OCI-LY1 (cell line): Measurements from ENCODE around the gene MIB2.

ENCODE experiments used
- H2AFZ ChIP-seq: fragments of 200-600 bp; sonication (generic), shearing (Covaris generic); 2 replicates; pipeline ENCODE4 v1.6.0; 2014; ENCODE audit warnings: antibody characterized with exemption, mild to moderate bottlenecking, low read length
- H3F3A ChIP-seq: fragments of 200-600 bp; sonication (generic), shearing (Covaris generic); 2 replicates; pipeline ENCODE4 v1.6.0; 2014; ENCODE audit warnings: mild to moderate bottlenecking, antibody characterized with exemption, low read length, moderate library complexity; ENCODE audit not compliant: insufficient read depth
- H3K27ac ChIP-seq: fragments of 200-600 bp; sonication (generic); 2 replicates; pipeline ENCODE4 v1.5.1; 2014; ENCODE audit warnings: low read length, mixed run types, mild to moderate bottlenecking, low read depth; ENCODE audit not compliant: poor library complexity, severe bottlenecking
- H3K27me3 ChIP-seq: fragments of 200-600 bp; sonication (generic); 2 replicates; pipeline ENCODE4 v1.6.0; 2014; ENCODE audit warnings: antibody characterized with exemption, mild to moderate bottlenecking, low read length, moderate library complexity; ENCODE audit not compliant: insufficient read depth
- H3K36me3 ChIP-seq: fragments of 200-600 bp; sonication (generic); 2 replicates; pipeline ENCODE4 v1.6.1; 2014; ENCODE audit warnings: mild to moderate bottlenecking, antibody characterized with exemption, low read length, moderate library complexity, mixed read lengths; ENCODE audit not compliant: insufficient read depth
- H3K4me1 ChIP-seq: fragments of 200-600 bp; sonication (generic); 2 replicates; pipeline ENCODE4 v1.5.1; 2014; ENCODE audit warnings: mild to moderate bottlenecking, low read length, moderate library complexity; ENCODE audit not compliant: insufficient read depth, severe bottlenecking
- H3K4me2 ChIP-seq: fragments of 200-600 bp; sonication (generic), shearing (Covaris generic); 2 replicates; pipeline ENCODE4 v1.6.1; 2014; ENCODE audit warnings: low read length
- H3K4me3 ChIP-seq: fragments of 200-600 bp; sonication (generic); 2 replicates; pipeline ENCODE4 v1.5.1; 2014; ENCODE audit warnings: low read length, low read depth, mild to moderate bottlenecking, mixed read lengths; ENCODE audit not compliant: poor library complexity, severe bottlenecking
- H3K79me2 ChIP-seq: fragments of 200-600 bp; shearing (Covaris generic); 2 replicates; pipeline ENCODE4 v1.6.1; 2016; ENCODE audit warnings: mixed run types, low read length, mixed read lengths; ENCODE audit not compliant: insufficient read depth
- H3K9ac ChIP-seq: fragments of 200-600 bp; sonication (generic), shearing (Covaris generic); 2 replicates; pipeline ENCODE4 v1.6.1; 2014; ENCODE audit warnings: mild to moderate bottlenecking, low read length, mixed read lengths
- H3K9me2 ChIP-seq: fragments of 200-600 bp; sonication (generic), shearing (Covaris generic); 2 replicates; pipeline ENCODE4 v1.6.1; 2014; ENCODE audit warnings: low read depth, mild to moderate bottlenecking, low read length, mixed read lengths
- H3K9me3 ChIP-seq: fragments of 200-600 bp; shearing (Covaris generic); 2 replicates; pipeline ENCODE4 v1.6.1; 2014; ENCODE audit warnings: low read length, mixed read lengths
- H4K20me1 ChIP-seq: fragments of 200-600 bp; sonication (generic), shearing (Covaris generic); 2 replicates; pipeline ENCODE4 v1.6.0; 2016; ENCODE audit warnings: mild to moderate bottlenecking, low read length; ENCODE audit not compliant: insufficient read depth
- EZH2 ChIP-seq: fragments of 200-600 bp; sonication (generic), shearing (Covaris generic); IDR thresholded peaks from 2 replicates; pipeline ENCODE4 v1.8.0; 2017; ENCODE audit warnings: borderline replicate concordance, mixed run types, mild to moderate bottlenecking, antibody characterized with exemption, low read length, moderate library complexity, mixed read lengths
- TF ChIP-seq, protein P1 (sequence below): fragments of 200-600 bp; sonication (generic), shearing (Covaris generic); IDR thresholded peaks from 2 replicates; pipeline ENCODE4 v1.5.1; 2017; ENCODE audit warnings: mild to moderate bottlenecking, antibody characterized with exemption, low read length, moderate library complexity, mixed read lengths

MIB2 gene

DNA sequence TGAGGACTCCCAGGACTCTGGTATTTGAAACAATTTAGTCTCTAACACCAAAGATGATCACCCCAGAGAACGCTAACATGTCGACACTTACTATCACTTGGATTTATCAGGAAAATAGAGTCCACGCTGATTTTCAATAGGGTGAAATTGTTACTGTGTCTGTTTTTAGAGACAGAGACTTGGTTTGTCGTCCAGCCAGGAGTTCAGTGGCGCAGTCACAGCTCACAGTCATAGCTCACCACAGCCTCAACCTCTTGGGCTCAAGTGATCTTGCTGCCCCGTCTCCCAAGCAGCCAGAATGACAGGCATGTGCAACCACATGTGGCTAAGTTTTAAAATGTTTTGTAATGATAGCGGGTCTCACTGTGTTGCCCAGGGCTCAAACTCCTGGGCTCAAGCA, 46.0 kb upstream of the MIB2 start:
- Histone ChIP-seq H3K4me3 (no peak overlapping the region), H3K4me2 (no peak overlapping the region), H3K27me3 (no peaks in the 10 kb centered on the region), H4K20me1 (no peaks in the 10 kb centered on the region), H3K9me2 (no peaks in the 10 kb centered on the region), H3K9ac (no peak overlapping the region), H2AFZ (no peak overlapping the region), H3K4me1 (peaks cover 18% of the 10 kb centered on the region), H3K9me3 (no peaks in the 10 kb centered on the region), H3F3A (no peaks in the 10 kb centered on the region), H3K27ac (no peak overlapping the region), H3K36me3 (peaks cover 60% of the 10 kb centered on the region), H3K79me2 (peaks cover 88% of the 10 kb centered on the region)
- no peak for TF ChIP-seq EZH2
- TF ChIP-seq, protein P1, sequence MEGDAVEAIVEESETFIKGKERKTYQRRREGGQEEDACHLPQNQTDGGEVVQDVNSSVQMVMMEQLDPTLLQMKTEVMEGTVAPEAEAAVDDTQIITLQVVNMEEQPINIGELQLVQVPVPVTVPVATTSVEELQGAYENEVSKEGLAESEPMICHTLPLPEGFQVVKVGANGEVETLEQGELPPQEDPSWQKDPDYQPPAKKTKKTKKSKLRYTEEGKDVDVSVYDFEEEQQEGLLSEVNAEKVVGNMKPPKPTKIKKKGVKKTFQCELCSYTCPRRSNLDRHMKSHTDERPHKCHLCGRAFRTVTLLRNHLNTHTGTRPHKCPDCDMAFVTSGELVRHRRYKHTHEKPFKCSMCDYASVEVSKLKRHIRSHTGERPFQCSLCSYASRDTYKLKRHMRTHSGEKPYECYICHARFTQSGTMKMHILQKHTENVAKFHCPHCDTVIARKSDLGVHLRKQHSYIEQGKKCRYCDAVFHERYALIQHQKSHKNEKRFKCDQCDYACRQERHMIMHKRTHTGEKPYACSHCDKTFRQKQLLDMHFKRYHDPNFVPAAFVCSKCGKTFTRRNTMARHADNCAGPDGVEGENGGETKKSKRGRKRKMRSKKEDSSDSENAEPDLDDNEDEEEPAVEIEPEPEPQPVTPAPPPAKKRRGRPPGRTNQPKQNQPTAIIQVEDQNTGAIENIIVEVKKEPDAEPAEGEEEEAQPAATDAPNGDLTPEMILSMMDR = no peak

DNA sequence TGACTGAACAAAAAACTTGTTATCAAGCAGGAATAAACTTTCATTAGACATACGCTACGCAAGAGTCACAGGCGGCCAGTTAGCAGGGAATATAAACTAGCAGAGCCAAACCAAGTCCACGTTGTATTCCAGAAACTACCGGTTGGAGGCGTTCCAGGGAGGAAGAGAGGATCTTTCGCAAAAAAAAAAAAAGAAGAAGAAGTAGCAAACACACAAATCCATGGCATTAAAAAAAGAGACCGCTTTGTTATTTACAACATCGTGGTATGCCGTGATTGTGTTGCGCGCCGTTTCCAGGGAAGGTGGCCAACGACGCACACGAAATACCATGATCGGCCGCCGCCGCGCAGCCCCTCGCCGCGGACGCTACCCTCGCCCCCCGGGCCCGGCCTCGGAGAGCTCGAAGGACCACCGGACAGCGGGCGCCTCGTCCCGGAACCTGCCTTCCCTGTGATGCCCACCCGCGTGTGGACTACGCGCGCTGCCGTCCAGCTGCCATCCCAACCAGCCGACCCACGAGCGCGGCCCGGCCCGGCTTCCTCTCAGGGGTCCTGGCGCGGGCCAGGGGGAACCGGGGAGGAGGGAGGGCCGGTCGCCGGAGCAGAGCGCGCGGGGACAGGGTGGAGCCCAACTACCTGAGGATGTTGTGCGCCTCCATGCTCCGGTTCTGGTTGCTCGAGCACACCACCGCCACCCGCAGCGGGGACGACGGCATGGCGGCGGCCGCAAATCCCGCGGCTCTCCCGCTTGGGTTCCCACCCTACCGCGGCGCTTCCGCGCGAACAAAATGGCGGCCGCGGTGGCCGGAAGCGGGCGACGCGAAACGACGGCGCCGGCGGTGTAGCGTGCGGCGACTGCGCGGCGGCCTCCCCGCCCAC, 41.2 kb upstream of the MIB2 start:
- peaks cover 31% of the 10 kb centered on the region for H3K36me3 ChIP-seq
- H2AFZ ChIP-seq = no peak overlapping the region
- TF ChIP-seq EZH2 = no peak
- TF ChIP-seq, protein P1 = 0 out of 2 replicates have a peak, but pooled peaks have one; percentile 11

DNA sequence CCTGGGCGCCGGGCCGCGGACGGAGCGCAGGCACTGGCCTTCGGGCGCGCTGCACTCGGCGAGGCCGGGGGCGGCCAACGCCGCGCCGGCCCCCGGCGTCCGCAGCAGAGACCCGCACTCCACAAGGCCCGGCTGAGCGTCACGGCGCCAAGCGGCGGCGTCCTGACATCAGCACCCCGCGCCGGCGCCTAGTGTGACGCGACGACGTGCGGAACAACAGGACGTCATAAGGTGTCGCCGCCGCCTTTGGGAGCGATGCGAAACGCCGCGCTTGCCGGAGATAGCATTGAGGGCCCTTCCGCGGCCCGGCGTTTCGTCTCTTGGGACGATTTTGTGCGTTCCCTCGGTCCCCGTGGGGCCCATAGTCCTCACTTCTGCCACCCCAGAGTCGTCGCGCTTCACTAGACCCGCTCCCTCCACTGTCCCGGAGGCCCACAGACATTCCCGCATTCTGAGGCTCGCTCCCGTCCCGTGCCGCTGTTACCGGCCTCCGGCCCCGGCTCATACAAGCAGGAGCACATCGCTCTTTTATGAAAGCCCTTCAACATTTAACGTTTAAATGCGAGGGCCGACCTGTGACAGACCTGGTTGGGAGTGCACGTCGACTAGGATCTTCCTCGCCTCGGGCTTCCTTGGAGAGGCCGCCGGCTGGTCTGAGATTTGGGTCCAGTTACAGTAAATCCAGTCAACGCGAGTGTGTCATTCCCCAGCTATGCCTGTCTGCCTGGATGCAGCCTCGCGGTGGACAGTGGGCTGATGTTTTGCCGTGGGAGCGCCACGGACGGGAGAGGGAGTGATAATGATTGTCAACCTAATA, 40.4 kb upstream of the MIB2 start, which contains the start of gene SSU72:
Gene SSU72, minus strand, starts transcription at position 143 of the 817 bp plus-strand sequence. CDS start 306 bp downstream, outside the sequence.
- Histone ChIP-seq H3K4me3 (peak within 1 kb of the TSS; percentile 99), H3K4me2 (peak within 1 kb of the TSS; percentile 89), H3K9ac (peak within 1 kb of the TSS; percentile 100), H3K9me3 (no peaks in the 10 kb centered on the region), H3K36me3 (peaks cover 22% of the 10 kb centered on the region; the same call in 1 of the 2 replicates), H3K27me3 (peaks cover 13% of the 10 kb centered on the region; the same call in 1 of the 2 replicates), H2AFZ (no peak within 1 kb of the TSS), H3K9me2 (no peaks in the 10 kb centered on the region), H3K4me1 (peaks cover 25% of the 10 kb centered on the region), H3K79me2 (peaks cover 43% of the 10 kb centered on the region), H4K20me1 (no peaks in the 10 kb centered on the region), H3F3A (no peaks in the 10 kb centered on the region), H3K27ac (peak within 1 kb of the TSS; percentile 11)
- TF ChIP-seq EZH2 = no peak
- TF ChIP-seq, protein P1 = no peak

More for the DNA sequence above, 41.2 kb upstream of the MIB2 start:
- Histone ChIP-seq H3K4me2 (peak overlapping the region; percentile 89), H4K20me1 (no peaks in the 10 kb centered on the region), H3K79me2 (peaks cover 52% of the 10 kb centered on the region), H3K27me3 (peaks cover 13% of the 10 kb centered on the region; the same call in 1 of the 2 replicates), H3F3A (no peaks in the 10 kb centered on the region), H3K9me2 (no peaks in the 10 kb centered on the region), H3K4me3 (peak overlapping the region; percentile 99), H3K4me1 (peaks cover 26% of the 10 kb centered on the region), H3K9ac (peak overlapping the region; percentile 100), H3K9me3 (no peaks in the 10 kb centered on the region), H3K27ac (no peak overlapping the region)
